IMR-90 (cell line): Measurements from ENCODE around the gene ZNF525.

Experiments
- CTCF ChIP-seq: conservative IDR thresholded peaks from 2 replicates; pipeline ENCODE4 v1.5.1; 2012; ENCODE audit warnings: mild to moderate bottlenecking, low read depth, low read length, improper control_type of control experiment
- POLR2A ChIP-seq: IDR thresholded peaks from 2 replicates; pipeline ENCODE4 v1.6.1; 2012; ENCODE audit warnings: mild to moderate bottlenecking, low read depth, low read length
- RCOR1 ChIP-seq: IDR thresholded peaks from 2 replicates; pipeline ENCODE4 v1.6.1; 2012; ENCODE audit warnings: mild to moderate bottlenecking, low read length, improper control_type of control experiment; ENCODE audit not compliant: insufficient replicate concordance

GRCh38 chr19:53333463-53334449 lies 31.7 kb upstream of the ZNF525 start, which contains the start of gene ZNF845:
- TF ChIP-seq POLR2A (peak; percentile 53; the same call in 1 of the 2 replicates), RCOR1 (no peak), CTCF (no peak)
